Activated CD4-positive, alpha-beta T cell treated with anti-CD3 and anti-CD28 coated beads for 48 hours (primary cell): Measurements from ENCODE around the gene SFPQ.
"Not testable (repeated sequence)": the region's sequence is repeated elsewhere in the genome, so short reads cannot be mapped to it uniquely, and the experiment has no call there.

Experiments used
- DNase-seq: peaks from one replicate; pipeline ENCODE4 v3.0.0-alpha.2; 2020

SFPQ gene

DNA sequence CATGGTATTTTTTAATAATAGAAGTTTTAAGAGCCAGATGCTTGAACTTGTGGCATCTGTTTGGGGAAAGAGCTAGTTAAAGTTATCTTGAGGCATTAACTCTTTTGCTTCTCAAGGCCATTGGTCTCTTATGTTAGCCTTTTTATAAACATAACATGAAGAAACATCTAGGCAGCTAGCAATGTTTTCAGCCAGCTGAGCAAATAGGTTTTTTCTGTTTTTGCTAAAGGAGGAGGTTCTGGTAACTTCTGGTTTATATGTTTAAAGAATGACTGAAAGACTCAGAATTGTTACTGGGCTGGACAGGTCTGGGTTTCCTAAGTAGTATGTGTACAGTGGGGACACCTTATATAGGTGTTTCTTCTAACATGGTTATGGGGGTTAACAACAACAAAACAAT lies 50.7 kb downstream of the SFPQ start:
- not testable (repeated sequence) for DNase-seq

DNA sequence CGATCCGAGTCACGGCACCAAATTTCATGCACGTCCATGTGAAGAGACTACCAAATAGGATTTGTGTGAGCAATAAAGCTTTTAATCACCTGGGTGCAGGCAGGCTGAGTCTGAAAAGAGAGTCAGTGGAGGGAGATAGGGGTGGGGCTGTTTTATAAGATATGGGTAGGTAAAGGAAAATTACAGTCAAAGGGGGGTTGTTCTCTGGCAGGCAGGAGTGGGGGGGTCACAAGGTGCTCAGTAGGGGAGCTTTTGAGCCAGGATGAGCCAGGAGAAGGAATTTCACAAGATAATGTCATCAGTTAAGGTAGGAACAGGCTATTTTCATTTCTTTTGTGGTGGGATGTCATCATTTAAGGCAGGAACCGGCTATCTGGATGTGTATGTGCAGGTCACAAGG lies 55.4 kb downstream of the SFPQ start:
- DNase-seq: not testable (repeated sequence)

DNA sequence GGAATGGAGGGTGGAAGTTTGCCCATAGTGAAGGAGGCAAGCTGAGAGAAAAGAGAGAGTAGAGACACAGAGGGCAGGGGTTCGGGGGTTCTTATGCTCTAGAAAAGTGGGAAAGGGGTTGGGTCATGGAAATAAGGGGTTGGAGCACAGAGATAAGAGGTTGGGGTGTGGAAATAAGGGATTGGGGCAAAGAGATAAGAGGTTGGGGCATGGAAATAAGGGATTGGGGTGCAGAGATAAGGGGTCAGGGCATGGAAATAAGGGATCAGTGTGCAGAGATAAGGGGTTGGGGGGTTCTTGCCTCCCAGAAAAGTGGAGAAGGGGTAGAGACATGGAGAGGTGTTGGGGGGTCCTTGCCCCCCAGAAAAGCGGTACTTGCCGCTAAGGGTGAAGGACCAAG lies 56.2 kb downstream of the SFPQ start:
- no peak for DNase-seq
